NCI-H446 (cell line): Measurements from ENCODE around the gene TFRC.
"Not testable (repeated sequence)": the region's sequence is repeated elsewhere in the genome, so short reads cannot be mapped to it uniquely, and the experiment has no call there.

Source experiments
- DNase-seq, 2 experiments: peaks; one replicate each; lab custom pipeline; 2025; lab: John Stamatoyannopoulos, UW

TFRC gene

GRCh38 chr3:196081834-196082618 lies at the start of gene TFRC:
TFRC (minus strand) TSS chr3:196082090; CDS start chr3:196077099, 4,991 bp downstream.
- DNase-seq = peak; percentile 93 to 99

GRCh38 chr3:196128172-196128843 lies 46.4 kb upstream of the TFRC start:
- no peak for DNase-seq

GRCh38 chr3:196127308-196128040 lies 45.6 kb upstream of the TFRC start:
- DNase-seq = no peak

GRCh38 chr3:196124608-196125007 lies 42.7 kb upstream of the TFRC start:
- DNase-seq = no peak

- no peak for DNase-seq
Measured at GRCh38 chr3:196122688-196123046, 40.8 kb upstream of the TFRC start.

- DNase-seq = no peak
Measured at GRCh38 chr3:196122021-196122687, 40.3 kb upstream of the TFRC start.

- no peak for DNase-seq
Measured at GRCh38 chr3:196121066-196121465, 39.2 kb upstream of the TFRC start.

GRCh38 chr3:196120291-196120951 lies 38.5 kb upstream of the TFRC start:
- no peak for DNase-seq

GRCh38 chr3:196117809-196118208 lies 35.9 kb upstream of the TFRC start:
- no peak for DNase-seq

- no peak for DNase-seq
Measured at GRCh38 chr3:196115678-196116083, 33.8 kb upstream of the TFRC start.

- DNase-seq = no peak
Measured at GRCh38 chr3:196111939-196112386, 30.1 kb upstream of the TFRC start.

GRCh38 chr3:196108075-196108743 lies 26.3 kb upstream of the TFRC start:
- no peak for DNase-seq

GRCh38 chr3:196104707-196105106 lies 22.8 kb upstream of the TFRC start:
- DNase-seq = not testable (repeated sequence)

- not testable (repeated sequence) for DNase-seq
Measured at GRCh38 chr3:196098365-196098980, 16.6 kb upstream of the TFRC start.

- no peak for DNase-seq
Measured at GRCh38 chr3:196097373-196098154, 15.7 kb upstream of the TFRC start.

- peak in 1 of 2 experiments; percentile 19 for DNase-seq
Measured at GRCh38 chr3:196096382-196096953, 14.6 kb upstream of the TFRC start.

GRCh38 chr3:196093317-196094111 lies 11.6 kb upstream of the TFRC start:
- peak in 1 of 2 experiments; percentile 31 for DNase-seq

GRCh38 chr3:196087906-196088305 lies 6.0 kb upstream of the TFRC start:
- no peak for DNase-seq

GRCh38 chr3:196082619-196082971 lies 705 bp upstream of the TFRC start:
- no peak for DNase-seq
